ENCODE measurements around the gene EMP1.
"Not testable (repeated sequence)": the region's sequence is repeated elsewhere in the genome, so short reads cannot be mapped to it uniquely, and the experiment has no call there.

Gene EMP1

DNA sequence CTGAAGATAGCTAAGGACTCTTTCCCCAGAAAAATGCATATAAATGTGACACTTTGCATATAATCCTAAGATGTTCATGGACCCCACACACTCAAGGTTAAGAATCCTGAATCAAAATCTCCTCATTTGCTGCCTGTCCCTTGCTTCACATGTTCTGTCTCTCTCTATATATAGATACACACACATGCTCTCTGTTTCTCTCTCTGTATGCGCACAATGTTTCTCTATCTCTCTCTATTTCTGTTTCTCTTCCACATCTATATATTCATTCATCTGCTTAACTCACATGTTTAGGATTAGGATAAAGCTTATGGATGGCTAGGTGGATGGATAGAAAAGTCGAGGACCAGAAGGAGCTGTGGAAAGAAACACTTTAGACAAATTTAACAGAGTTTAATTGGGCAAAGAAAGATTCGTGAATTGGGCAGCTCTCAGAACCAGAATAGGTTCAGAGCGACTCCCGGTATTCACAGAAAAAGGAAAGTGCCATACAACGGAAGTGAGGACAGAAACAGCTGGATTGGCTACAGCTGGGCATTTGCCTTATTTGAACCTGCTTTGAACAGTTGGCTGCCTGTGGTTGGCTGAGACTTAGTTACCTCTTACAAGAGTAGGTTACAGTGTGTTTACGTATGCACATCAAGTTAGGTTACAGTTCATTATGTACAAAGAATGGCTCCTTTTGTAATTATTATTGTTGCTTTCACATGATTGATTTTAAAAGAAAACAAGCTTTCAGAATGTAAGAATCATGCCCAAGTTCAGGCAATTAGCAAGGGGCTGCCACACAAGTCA, 57.6 kb downstream of the EMP1 start:
- TF ChIP-seq POLR2A (IDR thresholded peaks at IDR 0.05; ENCODE audit: low read depth, low read length) = no peak
- TF ChIP-seq POLR2AphosphoS5 (IDR thresholded peaks at IDR 0.05; ENCODE audit: low read depth, low read length) = no peak
- TF ChIP-seq TAF1 (IDR thresholded peaks at IDR 0.05; ENCODE audit: borderline replicate concordance, low read depth, low read length) = no peak
- FAIRE-seq (no peak), DNase-seq (ENCODE audit: insufficient read length) (no peak)

DNA sequence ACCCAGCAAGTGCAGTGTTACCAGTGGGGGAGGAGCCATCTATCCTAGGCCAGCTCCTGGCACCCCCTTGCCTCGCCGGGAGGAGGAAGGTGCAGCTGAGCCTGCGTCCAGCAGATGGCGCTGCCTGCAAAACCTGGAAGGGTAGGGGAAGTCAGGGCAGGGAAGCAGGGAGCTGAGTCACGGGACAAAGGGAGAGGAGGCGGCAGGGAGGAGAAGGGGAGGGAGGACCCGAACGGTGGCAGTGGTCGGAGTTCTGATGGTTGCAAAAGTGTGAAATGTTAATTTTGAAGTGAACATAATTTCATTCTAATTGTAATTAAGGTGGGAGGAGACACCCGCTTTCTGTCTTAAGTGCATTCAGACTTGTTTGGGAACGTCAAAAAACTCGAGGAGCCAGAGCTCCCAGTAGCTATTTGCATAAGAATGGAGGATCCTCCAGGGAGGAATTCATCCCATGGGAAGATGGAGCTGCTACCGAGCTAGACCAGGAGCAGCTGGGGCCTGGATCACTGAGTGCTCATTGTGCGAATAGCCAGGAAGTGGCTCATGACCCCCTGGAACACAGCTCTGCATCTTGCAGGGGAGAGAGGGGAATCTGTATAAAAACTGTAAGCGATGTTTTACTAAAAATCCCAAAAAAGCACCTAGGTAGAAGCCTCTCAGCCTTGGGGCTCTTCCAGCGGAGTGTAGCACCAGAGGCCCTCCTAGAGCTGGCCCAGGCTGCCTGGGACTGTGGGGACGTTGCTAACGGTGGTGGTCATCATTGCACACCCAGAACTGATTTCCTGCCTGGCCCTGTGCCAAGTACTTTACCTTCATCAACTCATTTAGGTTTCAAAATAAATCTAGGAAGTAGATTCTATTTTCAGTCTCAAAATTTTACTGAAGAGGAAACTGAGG, 59.5 kb downstream of the EMP1 start:
- DNase-seq (ENCODE audit: insufficient read length) (peak; percentile 59), FAIRE-seq (peak; percentile 86)
- TF ChIP-seq POLR2AphosphoS5 (IDR thresholded peaks at IDR 0.05; ENCODE audit: low read depth, low read length) (no peak), TAF1 (IDR thresholded peaks at IDR 0.05; ENCODE audit: borderline replicate concordance, low read depth, low read length) (no peak), POLR2A (IDR thresholded peaks at IDR 0.05; ENCODE audit: low read depth, low read length) (no peak)

DNA sequence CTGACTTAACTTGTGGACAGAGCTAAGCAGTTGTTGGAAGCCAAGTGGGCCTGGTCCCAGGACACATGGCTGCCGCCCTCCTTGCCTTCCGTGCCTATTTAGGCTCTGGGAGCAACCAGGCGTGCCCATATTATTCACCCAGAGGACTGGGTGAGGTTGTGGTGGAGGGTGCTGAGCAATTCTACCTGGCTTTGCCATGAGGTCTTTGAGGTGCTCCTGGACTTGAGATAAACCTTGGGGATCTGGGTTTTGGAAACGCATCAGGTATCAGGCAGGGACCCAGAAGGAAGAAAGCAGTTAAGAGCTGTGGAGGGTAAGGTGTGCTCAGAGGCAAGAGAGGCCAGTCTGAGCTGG, 60.1 kb downstream of the EMP1 start:
- TF ChIP-seq POLR2AphosphoS5 (IDR thresholded peaks at IDR 0.05; ENCODE audit: low read depth, low read length) (no peak), TAF1 (IDR thresholded peaks at IDR 0.05; ENCODE audit: borderline replicate concordance, low read depth, low read length) (no peak), POLR2A (IDR thresholded peaks at IDR 0.05; ENCODE audit: low read depth, low read length) (no peak)
- FAIRE-seq (no peak), DNase-seq (ENCODE audit: insufficient read length) (no peak)

DNA sequence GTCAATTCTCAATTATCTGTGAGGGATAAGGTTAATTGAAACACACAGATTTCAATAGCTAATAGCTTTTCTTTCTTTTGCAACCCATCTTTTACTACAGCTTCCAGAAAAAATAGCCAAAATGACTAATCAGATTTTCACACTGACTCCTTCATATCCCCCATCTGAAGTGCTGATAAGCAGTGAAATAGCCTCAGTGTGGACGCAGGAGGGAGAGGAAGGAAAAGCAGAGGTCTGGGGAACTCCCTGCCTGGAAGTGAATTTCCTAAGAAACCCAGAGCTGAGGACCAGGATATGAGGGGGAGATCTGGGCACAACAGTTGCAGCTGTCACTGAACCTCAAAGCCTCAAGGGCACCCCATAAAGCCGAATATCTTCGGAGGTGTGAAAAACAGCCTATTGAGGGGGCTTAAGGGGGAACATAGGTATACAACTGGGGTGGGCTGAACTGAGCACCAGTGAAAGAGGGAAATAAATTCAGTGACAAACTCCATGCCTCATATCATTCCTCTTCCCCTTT, 60.9 kb downstream of the EMP1 start:
- DNase-seq (ENCODE audit: insufficient read length) (no peak), FAIRE-seq (no peak)
- TF ChIP-seq POLR2AphosphoS5 (IDR thresholded peaks at IDR 0.05; ENCODE audit: low read depth, low read length) (no peak), TAF1 (IDR thresholded peaks at IDR 0.05; ENCODE audit: borderline replicate concordance, low read depth, low read length) (no peak), POLR2A (IDR thresholded peaks at IDR 0.05; ENCODE audit: low read depth, low read length) (no peak)

DNA sequence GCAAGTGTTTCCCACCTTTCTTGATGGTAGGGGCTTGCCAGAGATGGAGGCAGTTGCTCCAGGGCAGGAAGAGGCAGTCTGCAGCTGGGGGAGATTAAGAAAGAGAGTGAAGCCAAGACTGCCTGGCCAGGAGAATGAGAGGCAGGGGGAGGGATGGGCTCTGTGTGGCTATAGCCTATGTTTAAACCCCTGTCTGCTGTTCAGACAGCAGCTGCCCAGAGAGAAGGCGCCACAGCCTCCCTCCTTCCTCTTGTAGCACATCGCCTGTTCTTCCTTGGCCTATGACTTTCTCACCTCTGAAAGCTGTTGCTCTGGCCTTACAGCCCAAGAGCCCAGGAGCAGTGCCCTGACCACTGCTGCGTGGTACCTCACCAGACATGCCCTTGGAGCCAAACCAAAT, 61.7 kb downstream of the EMP1 start:
- FAIRE-seq (no peak), DNase-seq (ENCODE audit: insufficient read length) (no peak)
- no peak for TF ChIP-seq TAF1 (IDR thresholded peaks at IDR 0.05; ENCODE audit: borderline replicate concordance, low read depth, low read length)
- no peak for TF ChIP-seq POLR2AphosphoS5 (IDR thresholded peaks at IDR 0.05; ENCODE audit: low read depth, low read length)

DNA sequence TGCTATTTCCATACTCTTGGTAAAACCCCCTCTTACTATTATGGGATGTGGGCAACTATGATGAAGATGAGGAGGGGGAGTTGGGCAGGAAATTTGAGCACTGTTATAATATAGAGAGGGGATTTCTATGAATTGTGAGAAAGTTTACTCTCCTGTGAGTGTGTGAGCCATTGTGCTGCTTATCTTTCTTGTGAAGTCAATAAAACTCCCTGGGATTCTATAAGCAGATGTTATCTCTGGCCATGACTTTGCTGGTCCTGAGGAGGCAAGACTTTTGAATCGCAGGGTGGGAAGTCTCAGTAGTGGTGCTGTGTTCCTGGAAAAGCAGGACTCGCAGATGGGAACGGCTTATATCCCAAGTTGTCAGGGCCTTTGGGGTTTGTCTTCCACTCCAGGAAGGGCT, 62.2 kb downstream of the EMP1 start:
- FAIRE-seq = no peak
- no peak for DNase-seq (ENCODE audit: insufficient read length)

DNA sequence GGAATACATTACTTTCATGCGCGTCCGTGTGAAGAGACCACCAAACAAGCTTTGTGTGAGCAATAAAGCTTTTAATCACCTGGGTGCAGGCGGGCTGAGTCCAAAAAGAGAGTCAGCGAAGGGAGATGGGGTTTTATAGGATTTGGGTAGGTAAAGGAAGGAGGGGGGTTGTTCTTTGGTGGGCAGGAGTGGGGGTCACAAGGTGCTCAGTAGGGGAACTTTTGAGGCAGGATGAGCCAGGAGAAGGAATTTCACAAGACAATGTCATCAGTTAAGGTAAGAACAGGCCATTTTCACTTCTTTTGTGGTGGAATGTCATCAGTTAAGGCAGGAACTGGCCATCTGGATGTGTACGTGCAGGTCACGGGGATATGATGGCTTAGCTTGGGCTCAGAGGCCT, 63.1 kb downstream of the EMP1 start:
- not testable (repeated sequence) for FAIRE-seq; DNase-seq (ENCODE audit: insufficient read length)

More for the DNA sequence above, 62.2 kb downstream of the EMP1 start:
- TF ChIP-seq POLR2A (IDR thresholded peaks at IDR 0.05; ENCODE audit: low read depth, low read length) (no peak), POLR2AphosphoS5 (IDR thresholded peaks at IDR 0.05; ENCODE audit: low read depth, low read length) (no peak), TAF1 (IDR thresholded peaks at IDR 0.05; ENCODE audit: borderline replicate concordance, low read depth, low read length) (no peak)

DNA sequence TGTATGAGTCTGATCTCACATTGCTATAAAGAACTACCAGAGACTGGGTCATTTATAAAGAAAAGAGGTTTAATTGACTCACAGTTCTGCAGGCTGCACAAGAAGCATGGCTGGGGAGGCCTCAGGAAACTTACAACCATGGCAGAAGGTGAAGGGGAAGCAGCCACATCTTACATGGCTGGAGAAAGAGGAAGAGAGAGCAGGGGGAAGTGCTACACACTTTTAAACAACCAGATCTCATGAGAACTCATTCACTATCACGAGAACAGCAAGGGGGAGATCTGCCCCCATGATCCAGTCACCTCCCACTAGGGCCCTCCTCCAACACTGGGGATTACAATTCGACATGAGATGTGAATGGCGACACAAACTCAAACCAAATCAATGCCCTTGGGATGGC, 71.3 kb downstream of the EMP1 start:
- FAIRE-seq; DNase-seq (ENCODE audit: insufficient read length): not testable (repeated sequence)

DNA sequence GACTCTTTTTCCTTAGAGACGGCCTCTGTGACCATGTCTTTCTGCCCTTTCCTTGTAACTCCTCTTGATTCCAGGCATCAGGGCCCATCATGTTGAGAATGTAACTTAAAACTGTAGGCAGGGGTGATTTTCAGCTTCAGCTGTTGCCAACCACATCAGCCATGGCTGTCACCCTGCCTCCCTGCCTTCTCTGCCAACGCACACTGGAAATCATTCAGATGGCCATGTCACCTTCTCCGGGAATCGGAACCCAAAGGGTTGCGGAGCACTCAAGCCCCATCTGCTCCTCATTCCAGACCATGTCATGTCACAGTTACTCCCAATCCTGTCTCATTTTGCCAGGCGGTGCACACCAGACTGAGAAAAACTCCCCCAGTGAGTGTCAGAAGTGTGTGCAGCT, 72.1 kb downstream of the EMP1 start:
- no peak for FAIRE-seq
- TF ChIP-seq TAF1 (IDR thresholded peaks at IDR 0.05; ENCODE audit: borderline replicate concordance, low read depth, low read length) (no peak), POLR2AphosphoS5 (IDR thresholded peaks at IDR 0.05; ENCODE audit: low read depth, low read length) (no peak), POLR2A (IDR thresholded peaks at IDR 0.05; ENCODE audit: low read depth, low read length) (no peak)
- DNase-seq (ENCODE audit: insufficient read length) = no peak

Data from GM12892 (cell line).